Measurements from ENCODE around the gene SPO11. TPM values are rescaled to one million over a fixed set of nuclear protein-coding genes. Genes with fewer than 3 reads are reported as not detected.

SPO11 gene
- total and polyA plus RNA-seq, 2 of the 13 experiments (the other 11 are each of a cell fraction or from before 2014, with no cell fraction given) = not detected

DNA sequence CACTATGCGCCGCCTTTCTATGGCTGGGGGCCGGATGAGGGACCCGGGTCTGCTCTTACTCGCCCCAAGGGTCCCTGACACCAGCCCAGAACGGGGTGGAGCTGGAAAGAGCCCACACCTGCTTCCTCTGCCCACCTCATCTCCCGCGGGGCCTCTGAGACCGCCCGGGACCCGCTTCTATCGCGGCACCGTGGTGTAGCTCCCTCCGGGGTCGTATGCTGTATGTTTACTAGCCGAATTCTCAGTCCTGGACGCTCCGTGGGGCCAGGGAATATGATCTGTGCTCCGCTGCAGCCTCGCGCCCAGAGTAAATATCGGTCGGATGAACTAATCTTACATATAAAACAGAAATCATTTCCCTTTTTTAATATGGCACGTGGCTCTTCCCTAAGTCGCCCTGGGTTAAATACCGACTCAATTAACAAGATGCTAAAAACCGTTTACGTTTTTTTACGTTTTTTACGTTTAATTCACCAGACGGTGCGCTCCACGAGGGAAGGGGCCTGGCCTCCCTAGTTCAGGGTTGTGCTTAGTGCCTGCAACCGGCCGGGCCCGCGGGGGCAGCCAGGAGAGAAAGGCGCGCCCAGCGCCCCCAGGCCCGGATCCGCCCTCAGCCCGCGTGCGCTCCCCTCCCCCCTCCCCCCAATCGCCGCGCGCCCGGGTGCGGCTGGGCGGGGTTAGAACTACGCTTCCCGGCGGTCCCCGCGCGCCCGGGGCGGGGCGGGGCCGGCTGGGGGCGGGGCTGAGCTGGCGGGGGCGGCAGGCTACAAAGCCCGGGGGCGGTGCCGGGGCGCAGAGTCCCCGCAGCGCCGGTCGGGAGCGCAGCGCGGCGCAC lies 61.2 kb downstream of the SPO11 start, which contains the start of gene RBM38 (continued):
- TF ChIP-seq MAF1 (CRISPR knock-in tag; IDR thresholded peaks at IDR 0.05; ENCODE audit: borderline replicate concordance) (0 out of 2 replicates have a peak, but pooled peaks have one; percentile 64), EEA1 (CRISPR knock-in tag; IDR thresholded peaks at IDR 0.05; ENCODE audit: borderline replicate concordance) (peak; percentile 10; the same call in 1 of the 2 replicates), ZNF782 (CRISPR knock-in tag; IDR thresholded peaks at IDR 0.05; ENCODE audit: borderline replicate concordance) (no peak), HOXA3 (CRISPR knock-in tag; IDR thresholded peaks at IDR 0.05) (peak; percentile 75), PITX1 (CRISPR knock-in tag; IDR thresholded peaks at IDR 0.05) (no peak), ZFP82 (CRISPR knock-in tag; IDR thresholded peaks at IDR 0.05; ENCODE audit: borderline replicate concordance) (no peak), SIX4 (CRISPR knock-in tag; IDR thresholded peaks at IDR 0.05) (no peak), ZSCAN22 (CRISPR knock-in tag; IDR thresholded peaks at IDR 0.05) (no peak), AKAP8 (CRISPR knock-in tag; IDR thresholded peaks at IDR 0.05) (no peak), ZFAT (CRISPR knock-in tag; conservative IDR thresholded peaks at IDR 0.05) (no peak), MEF2D (CRISPR knock-in tag; IDR thresholded peaks at IDR 0.05) (no peak), ZNF75D (CRISPR knock-in tag; IDR thresholded peaks at IDR 0.05; ENCODE audit: borderline replicate concordance) (no peak), MTA3 (CRISPR knock-in tag; IDR thresholded peaks at IDR 0.05) (no peak), NFKB2 (CRISPR knock-in tag; IDR thresholded peaks at IDR 0.05; ENCODE audit: borderline replicate concordance) (peak; percentile 68; the same call in 1 of the 2 replicates), SIN3B (IDR thresholded peaks at IDR 0.05; ENCODE audit: low read length) (no peak), ZNF234 (CRISPR knock-in tag; conservative IDR thresholded peaks at IDR 0.05) (0 out of 2 replicates have a peak, but pooled peaks have one; percentile 57), HNF4G (IDR thresholded peaks at IDR 0.05; ENCODE audit: borderline replicate concordance, low read depth, low read length) (peak; percentile 6; the same call in 1 of the 2 replicates), HNF4G (CRISPR knock-in tag; IDR thresholded peaks at IDR 0.05; ENCODE audit: borderline replicate concordance, low read depth) (no peak), ZNF713 (CRISPR knock-in tag; IDR thresholded peaks at IDR 0.05) (no peak), MAZ (IDR thresholded peaks at IDR 0.05; ENCODE audit: borderline replicate concordance, low read depth, low read length) (0 out of 2 replicates have a peak, but pooled peaks have one; percentile 41), MAZ (CRISPR knock-in tag; IDR thresholded peaks at IDR 0.05; ENCODE audit: low read depth) (no peak), YEATS4 (CRISPR knock-in tag; IDR thresholded peaks at IDR 0.05; ENCODE audit: borderline replicate concordance) (peak; percentile 56; the same call in 1 of the 2 replicates)
- TF ChIP-seq, protein P1, sequence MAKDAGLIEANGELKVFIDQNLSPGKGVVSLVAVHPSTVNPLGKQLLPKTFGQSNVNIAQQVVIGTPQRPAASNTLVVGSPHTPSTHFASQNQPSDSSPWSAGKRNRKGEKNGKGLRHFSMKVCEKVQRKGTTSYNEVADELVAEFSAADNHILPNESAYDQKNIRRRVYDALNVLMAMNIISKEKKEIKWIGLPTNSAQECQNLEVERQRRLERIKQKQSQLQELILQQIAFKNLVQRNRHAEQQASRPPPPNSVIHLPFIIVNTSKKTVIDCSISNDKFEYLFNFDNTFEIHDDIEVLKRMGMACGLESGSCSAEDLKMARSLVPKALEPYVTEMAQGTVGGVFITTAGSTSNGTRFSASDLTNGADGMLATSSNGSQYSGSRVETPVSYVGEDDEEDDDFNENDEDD (CRISPR knock-in tag; IDR thresholded peaks at IDR 0.05; ENCODE audit: borderline replicate concordance) = peak; percentile 76; the same call in 1 of the 2 replicates
- TF ChIP-seq, protein P2, sequence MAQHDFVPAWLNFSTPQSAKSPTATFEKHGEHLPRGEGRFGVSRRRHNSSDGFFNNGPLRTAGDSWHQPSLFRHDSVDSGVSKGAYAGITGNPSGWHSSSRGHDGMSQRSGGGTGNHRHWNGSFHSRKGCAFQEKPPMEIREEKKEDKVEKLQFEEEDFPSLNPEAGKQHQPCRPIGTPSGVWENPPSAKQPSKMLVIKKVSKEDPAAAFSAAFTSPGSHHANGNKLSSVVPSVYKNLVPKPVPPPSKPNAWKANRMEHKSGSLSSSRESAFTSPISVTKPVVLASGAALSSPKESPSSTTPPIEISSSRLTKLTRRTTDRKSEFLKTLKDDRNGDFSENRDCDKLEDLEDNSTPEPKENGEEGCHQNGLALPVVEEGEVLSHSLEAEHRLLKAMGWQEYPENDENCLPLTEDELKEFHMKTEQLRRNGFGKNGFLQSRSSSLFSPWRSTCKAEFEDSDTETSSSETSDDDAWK (CRISPR knock-in tag; IDR thresholded peaks at IDR 0.05) = no peak
- TF ChIP-seq, protein P3, sequence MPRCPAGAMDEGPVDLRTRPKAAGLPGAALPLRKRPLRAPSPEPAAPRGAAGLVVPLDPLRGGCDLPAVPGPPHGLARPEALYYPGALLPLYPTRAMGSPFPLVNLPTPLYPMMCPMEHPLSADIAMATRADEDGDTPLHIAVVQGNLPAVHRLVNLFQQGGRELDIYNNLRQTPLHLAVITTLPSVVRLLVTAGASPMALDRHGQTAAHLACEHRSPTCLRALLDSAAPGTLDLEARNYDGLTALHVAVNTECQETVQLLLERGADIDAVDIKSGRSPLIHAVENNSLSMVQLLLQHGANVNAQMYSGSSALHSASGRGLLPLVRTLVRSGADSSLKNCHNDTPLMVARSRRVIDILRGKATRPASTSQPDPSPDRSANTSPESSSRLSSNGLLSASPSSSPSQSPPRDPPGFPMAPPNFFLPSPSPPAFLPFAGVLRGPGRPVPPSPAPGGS (CRISPR knock-in tag; IDR thresholded peaks at IDR 0.05) = peak; percentile 25; the same call in 1 of the 2 replicates
